Suppressor macrophage (primary cell): ENCODE data around the gene CDK10.

Experiments used
- DNase-seq, 4 experiments: peaks; one replicate each; pipeline ENCODE4 v3.0.0-alpha.2; 2020 to 2022

CDK10 gene

GRCh38 chr16:89716493-89716892, 30.0 kb downstream of the CDK10 start:
- DNase-seq: no peak

- no peak for DNase-seq
Observed at GRCh38 chr16:89716916-89717687, 30.6 kb downstream of the CDK10 start.

GRCh38 chr16:89717688-89718505, 31.4 kb downstream of the CDK10 start:
- no peak for DNase-seq

DNA sequence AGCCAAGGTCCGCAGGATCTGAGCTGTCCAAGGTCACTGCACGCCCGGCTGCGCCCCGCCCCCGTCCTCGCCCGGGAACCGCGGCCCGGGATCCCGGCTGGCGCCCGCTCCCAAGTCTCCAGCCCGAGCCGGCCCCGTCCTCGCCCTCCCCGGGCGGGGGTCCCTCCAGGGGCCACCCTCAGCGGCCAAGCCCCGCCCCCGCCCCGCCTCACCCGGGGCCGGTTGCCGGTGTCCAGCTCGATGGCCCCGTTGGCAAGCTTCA, 34.0 kb downstream of the CDK10 start:
- DNase-seq: peak in 2 of 4 experiments; percentile 22 to 52

DNA sequence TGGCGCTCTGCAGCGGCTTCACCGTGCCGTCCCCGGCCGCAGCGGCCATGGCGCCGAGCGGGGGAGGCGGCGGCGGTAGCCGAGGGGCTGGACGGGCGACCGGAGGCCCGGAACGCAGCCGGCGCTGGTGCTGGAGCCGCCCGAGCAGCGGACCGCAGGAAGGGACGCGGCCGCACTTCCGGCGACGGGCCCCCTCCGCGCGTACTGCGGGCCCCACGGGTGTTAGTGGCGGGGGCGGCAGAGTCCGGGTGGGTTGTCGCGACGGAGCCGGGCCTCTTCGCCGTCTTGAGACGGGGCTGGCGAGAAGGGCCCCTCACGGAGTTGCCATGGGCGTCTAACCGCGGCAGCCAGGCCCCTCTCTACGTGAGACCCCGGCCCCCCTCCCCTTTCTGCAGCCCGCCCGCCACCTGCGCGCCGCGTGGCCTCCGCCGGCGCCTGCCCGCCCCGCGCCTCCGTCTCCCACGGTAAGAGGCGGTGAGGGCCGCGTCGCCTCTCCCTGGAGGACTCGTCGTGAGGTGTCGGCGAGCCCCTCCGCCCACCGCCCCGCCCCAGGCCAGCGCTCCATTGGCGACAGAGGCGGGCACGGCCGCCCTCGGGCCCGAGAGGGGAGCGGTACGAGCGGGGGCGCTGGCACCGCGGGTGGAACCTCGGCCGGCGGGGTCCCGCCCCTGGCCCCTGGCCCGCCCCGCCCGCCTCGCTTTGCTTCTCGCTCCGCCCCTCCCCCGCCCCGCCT, 34.5 kb downstream of the CDK10 start, which contains the start of the genes VPS9D1 and ZNF276:
VPS9D1 (minus strand) TSS at position 86 of the 733 bp plus-strand sequence; CDS start at position 49, 37 bp downstream.
ZNF276 (plus strand) TSS at position 725 of the 733 bp plus-strand sequence. CDS start 104 bp downstream, outside the sequence.
- peak; percentile 84 to 96 (median 91) for DNase-seq

- peak; percentile 64 to 87 (median 80) for DNase-seq
Observed at GRCh38 chr16:89721546-89722391, 35.3 kb downstream of the CDK10 start.

GRCh38 chr16:89722392-89723278, 36.1 kb downstream of the CDK10 start:
- peak; percentile 56 to 84 (median 74) for DNase-seq

DNA sequence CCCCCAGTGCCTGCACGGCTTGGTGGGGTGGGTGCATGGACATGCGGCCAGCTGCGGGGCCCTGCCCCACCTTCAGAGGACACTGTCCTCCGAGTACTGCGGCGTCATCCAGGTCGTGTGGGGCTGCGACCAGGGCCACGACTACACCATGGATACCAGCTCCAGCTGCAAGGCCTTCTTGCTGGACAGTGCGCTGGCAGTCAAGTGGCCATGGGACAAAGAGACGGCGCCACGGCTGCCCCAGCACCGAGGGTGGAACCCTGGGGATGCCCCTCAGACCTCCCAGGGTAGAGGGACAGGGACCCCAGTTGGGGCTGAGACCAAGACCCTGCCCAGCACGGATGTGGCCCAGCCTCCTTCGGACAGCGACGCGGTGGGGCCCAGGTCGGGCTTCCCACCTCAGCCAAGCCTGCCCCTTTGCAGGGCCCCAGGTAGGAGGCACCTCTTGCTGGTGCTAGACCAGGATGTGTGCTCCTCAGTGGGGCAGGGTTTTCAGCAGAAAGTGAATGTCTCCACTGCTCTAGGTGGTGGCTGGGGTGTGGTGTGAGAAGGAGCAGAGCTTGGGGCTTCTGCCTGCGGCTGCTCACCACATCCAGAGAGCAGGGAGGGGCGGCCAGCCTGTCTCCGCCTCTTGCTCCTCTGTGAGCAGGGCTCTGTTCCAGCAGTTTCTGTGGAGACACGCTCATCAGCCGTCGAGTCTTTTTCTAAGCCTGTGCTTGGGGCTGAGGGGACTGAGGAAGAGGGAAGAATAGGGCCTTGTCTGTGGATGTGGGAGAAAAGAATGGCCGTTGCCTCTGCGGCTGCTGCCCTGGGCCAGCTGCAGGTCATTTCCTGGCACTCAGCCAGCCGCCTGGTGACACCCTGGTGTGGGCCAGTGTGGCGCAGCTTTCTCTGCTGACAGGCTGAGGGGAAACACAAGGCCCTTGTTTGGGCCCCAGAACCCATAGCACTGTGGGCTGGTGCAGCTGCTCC, 37.1 kb downstream of the CDK10 start:
- DNase-seq: no peak

DNA sequence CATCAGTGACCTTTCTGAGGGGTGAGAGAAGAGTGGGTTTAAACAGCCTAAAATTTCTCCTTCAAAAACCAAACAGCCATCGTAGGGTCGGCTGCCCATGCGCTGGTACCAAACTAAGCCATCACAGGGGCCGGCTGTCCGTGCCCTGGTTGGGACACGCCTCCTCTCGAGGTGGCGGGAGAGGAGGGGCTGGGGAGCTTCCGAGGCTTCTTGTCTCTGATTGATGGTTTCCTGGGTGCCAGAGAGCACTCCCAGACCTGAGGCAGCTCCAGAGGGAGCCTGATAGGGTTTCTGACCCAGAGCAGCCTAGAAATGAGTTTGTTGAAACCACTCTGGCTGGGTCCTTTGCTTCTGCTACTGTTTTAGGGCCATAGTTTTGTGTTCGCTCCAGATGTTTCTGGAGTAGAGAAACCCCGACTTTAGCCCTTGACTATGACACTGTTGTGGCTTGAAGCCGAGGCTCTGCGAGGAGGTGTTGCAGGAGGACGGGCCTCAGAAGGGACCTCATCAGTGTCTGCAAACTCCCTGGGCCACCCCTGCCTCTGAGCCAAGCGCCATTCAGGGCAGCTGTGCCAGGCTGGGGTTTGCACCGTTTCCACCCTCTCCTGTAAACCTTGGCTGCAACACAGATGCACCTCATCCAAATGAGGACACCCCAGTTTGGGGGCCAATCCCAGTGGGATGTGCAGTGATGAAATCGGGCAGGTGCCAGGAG, 41.1 kb downstream of the CDK10 start:
- DNase-seq: no peak

DNA sequence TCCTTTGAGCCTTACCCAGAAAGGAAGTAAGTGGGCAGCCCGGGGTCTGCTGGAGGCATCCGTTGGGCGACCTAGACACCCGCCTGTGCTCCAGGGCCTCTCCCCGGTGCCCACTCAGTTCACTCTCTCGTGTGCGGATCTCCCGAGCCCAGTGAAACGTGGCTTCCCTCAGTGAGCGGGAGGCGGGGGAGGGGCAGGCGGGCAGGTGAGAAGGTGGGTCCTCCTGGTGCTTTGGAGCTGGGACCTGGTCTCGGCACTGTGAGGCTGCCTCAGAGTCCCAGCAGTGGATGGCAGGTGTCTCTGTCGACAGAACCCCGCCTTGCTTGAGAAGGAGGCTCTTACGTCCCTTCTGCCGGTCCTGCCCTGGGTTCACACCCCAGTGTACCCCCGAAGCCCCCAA, 42.8 kb downstream of the CDK10 start:
- no peak for DNase-seq

GRCh38 chr16:89729863-89730593, 43.5 kb downstream of the CDK10 start:
- DNase-seq: no peak

DNA sequence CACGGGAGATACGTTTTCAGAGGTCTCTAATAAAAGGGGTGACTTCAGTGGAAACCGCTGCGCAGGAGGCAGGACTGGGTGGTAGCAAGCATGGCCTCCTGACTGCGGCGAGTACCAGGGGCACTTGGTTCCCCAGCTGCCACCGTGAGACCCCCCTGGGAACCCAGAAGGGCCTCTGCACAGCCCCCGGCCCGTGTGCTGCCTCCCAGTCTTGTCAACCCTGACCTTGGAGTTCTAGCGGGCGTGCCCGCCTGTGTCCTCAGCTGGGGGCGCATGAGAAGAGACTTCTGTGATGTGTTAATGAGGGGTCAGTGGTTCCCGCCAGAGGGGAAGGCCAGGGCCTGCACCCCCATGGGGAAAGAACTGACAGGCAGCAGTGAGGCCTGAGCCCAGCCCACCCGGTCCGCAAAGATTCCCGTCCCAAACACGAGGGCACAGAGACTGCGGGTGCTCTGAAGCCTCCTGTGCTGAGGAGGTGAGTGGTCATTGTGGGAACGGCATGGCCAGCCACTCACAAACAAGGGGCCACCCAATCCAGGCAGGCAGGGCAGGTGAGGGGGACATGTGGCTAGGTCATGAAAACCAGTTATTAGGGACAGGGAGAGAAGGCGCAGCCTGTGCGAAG, 44.2 kb downstream of the CDK10 start:
- DNase-seq: no peak

GRCh38 chr16:89732142-89732917, 45.8 kb downstream of the CDK10 start:
- no peak for DNase-seq

DNA sequence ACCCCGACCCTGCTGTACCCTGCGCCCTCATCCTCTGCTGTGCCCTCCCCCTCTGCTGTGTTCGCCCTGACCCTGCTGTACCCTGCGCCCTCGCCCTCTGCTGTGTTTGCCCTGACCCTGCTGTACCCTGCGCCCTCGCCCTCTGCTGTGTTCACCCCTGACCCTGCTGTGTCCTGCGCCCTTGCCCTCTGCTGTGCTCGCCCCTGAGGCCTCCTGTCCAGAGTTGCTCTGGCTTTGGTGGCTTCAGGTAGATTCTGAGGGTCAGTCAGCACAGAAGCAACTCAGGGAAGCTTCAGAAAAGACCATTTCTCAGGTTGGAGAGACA, 46.4 kb downstream of the CDK10 start:
- DNase-seq: no peak

DNA sequence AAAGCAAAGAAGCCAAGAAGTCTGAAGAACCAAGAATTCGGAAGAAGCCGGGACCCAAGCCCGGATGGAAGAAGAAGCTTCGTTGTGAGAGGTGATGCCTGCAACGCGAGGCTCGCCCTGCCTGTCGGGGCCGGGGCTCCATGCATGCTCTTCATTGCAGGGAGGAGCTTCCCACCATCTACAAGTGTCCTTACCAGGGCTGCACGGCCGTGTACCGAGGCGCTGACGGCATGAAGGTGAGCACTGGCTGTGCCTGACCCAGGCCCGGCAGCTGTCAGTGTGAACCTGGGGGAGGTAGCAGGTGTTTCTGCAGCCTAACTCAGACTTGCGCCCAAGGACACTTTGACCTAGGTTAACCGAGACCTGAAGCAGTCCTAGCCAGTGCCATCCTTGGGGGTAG, 46.8 kb downstream of the CDK10 start:
- no peak for DNase-seq

- no peak for DNase-seq
Observed at GRCh38 chr16:89733792-89734191, 47.3 kb downstream of the CDK10 start.

DNA sequence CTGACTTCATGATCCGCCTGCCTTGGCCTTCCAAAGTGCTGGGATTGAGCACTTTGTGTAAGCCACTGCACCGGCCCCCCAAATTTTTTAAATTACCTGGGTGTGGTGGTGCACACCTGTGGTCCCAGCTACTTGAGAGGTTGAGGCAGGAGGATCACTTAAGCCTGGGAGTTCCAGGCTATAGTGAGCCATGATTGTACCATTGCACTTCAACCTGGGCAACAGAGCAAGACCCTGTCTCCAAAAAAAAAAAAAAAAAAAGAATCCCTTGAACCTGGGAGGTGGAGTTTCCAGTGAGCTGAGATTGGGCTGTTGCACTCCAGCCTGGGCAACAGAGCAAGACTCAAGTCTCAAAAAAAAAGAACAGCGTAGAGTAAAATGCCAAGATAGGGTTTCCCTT, 50.1 kb downstream of the CDK10 start:
- DNase-seq: no peak
